Heart left ventricle (tissue), 13 donors: ENCODE measurements around the gene SENP5.

Source experiments
- CTCF ChIP-seq, 12 donors: fragments of 200-600 bp; sonication (generic) in 4 of 12; IDR thresholded peaks; one replicate each; pipeline versions ENCODE4 v1.5.0 to v1.8.0; 2018 to 2022; ENCODE audit warnings: antibody characterized with exemption in 12 of 12, mild to moderate bottlenecking in 5 of 12
- POLR2A ChIP-seq, 2 donors: fragments of 450-650 bp; IDR thresholded peaks; one replicate each; pipeline ENCODE4 v1.6.1; 2017; ENCODE audit warnings: antibody characterized with exemption in 2 of 2, mild to moderate bottlenecking in 2 of 2, moderate library complexity in 2 of 2
- donor health status: ischemic (EF 13 %, LVEDD 7.1; RV severe dilation, severe dysfunction).
- donor health status: DM: no; HTN: yes; CAD: no.
- donor health status: DM: no; HTN: no; CAD: no.
- donor health status: ischemic (EF 25% LVEDD 6.9; RV normal size, moderate dysfunction).
- donor health status: ischemic (EF 25% LVEDD 5.7; RV mildly dilated, moderate dysfunction).
- donor health status: ischemic (EF 35%, LVEDD 5.7; RV mildly dilated, moderate dysfunction).
- donor health status: nonischemic (EF 11% LVEDD 7.7; RV severe dilation, severe dysfunction).
- donor health status: DM: yes; HTN: yes; CAD: no.
- donor health status: PGD.
- donor health status: ischemic (EF 29% LVEDD 5.4; RV normal size, mild dysfunction).
- donor health status: nonischemic (EF 23%, LVEDD 6.1; RV moderate dilation, normal function).

DNA sequence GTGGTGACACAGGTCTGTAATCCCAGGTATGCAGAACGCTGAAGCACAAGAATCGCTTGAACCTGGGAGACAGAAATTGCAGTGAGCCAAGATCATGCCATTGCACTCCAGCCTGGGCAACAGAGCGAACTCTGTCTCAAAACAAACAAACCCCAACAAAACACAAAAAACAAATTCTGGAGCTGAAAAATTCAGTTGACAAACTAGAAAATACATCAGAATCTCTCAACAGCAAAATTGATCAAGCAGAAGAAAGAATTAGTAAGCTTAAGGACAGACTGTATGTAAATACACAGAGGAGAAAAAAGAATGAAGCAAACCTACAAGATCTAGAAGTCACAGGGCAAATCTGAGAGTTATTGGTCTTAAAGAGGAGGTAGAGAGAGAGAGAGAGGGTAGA is 49.3 kb downstream of the SENP5 start:
- TF ChIP-seq CTCF (IDR thresholded peaks at IDR 0.05) (no peak), POLR2A (IDR thresholded peaks at IDR 0.05) (no peak)
